ENCODE measurements around the gene APMAP. TPM values are rescaled to one million over a fixed set of nuclear protein-coding genes. Genes with fewer than 3 reads are reported as not detected.

APMAP gene
- total and polyA plus RNA-seq, 10 of the 15 experiments (the other 5 are each of a cell fraction or from before 2014, with no cell fraction given): 12.1 to 60.2 (median 32.7) TPM

- POLR2A ChIA-PET: interaction anchor here (0.5 kb wide), 1 partner anchor 248 kb away, joined by 3 read pairs; no protein-coding TSS in a partner anchor
- TF ChIP-seq PAX5 (IDR thresholded peaks at IDR 0.05; ENCODE audit: borderline replicate concordance, low read depth, low read length): no peak
- TF ChIP-seq YBX1 (IDR thresholded peaks at IDR 0.05): no peak
- no peak for TF ChIP-seq PAX8 (IDR thresholded peaks at IDR 0.05)
- TF ChIP-seq MLLT1 (IDR thresholded peaks at IDR 0.05): no peak
- TF ChIP-seq POU2F2 (IDR thresholded peaks at IDR 0.05; ENCODE audit: borderline replicate concordance, low read depth, low read length): no peak
- no peak for TF ChIP-seq CUX1 (IDR thresholded peaks at IDR 0.05; ENCODE audit: insufficient replicate concordance, low read depth, low read length)
- TF ChIP-seq E2F4 (IDR thresholded peaks at IDR 0.05; ENCODE audit: low read depth, low read length): no peak
- TF ChIP-seq POLR2AphosphoS5 (IDR thresholded peaks at IDR 0.05; ENCODE audit: low read length): no peak
- no peak for TF ChIP-seq HSF1 (IDR thresholded peaks at IDR 0.05; ENCODE audit: low read depth, low read length)
- TF ChIP-seq TAF1 (IDR thresholded peaks at IDR 0.05; ENCODE audit: borderline replicate concordance, low read depth, low read length): no peak
- no peak for TF ChIP-seq SUZ12 (IDR thresholded peaks at IDR 0.05; ENCODE audit: unreplicated experiment)
- no peak for TF ChIP-seq IKZF1 (conservative IDR thresholded peaks at IDR 0.05)
- no peak for TF ChIP-seq ETV6 (conservative IDR thresholded peaks at IDR 0.05 in 1 of 2, IDR thresholded peaks at IDR 0.05 in 1 of 2; ENCODE audit: borderline replicate concordance in 1 of 2, low read depth in 1 of 2)
- no peak for TF ChIP-seq SRF (IDR thresholded peaks at IDR 0.05; ENCODE audit: low read depth in 2 of 2, low read length in 2 of 2)
- Histone ChIP-seq H3K27ac (ENCODE audit: control insufficient read depth, insufficient read depth) (no peak overlapping the region), H3K36me3 (ENCODE audit: control insufficient read depth in 2 of 2, insufficient read depth in 2 of 2, low read length in 1 of 2) (peaks cover 9 to 11% of the 10 kb centered on the region in 2 experiments; a peak in 3 of 4 replicates), H3K9ac (ENCODE audit: control insufficient read depth, insufficient read depth, low read length) (no peak overlapping the region), H3K27me3 (replicated peaks in 1 of 2; ENCODE audit: control insufficient read depth in 2 of 2, insufficient read depth in 2 of 2, low read length in 1 of 2) (no peaks in the 10 kb centered on the region), H3K9me3 (replicated peaks; ENCODE audit: control insufficient read depth, insufficient read depth, low read length) (no peaks in the 10 kb centered on the region), H3K4me2 (ENCODE audit: control insufficient read depth, insufficient read depth) (no peak overlapping the region), H3K4me3 (no peak overlapping the region), H3K79me2 (ENCODE audit: control insufficient read depth, insufficient read depth, low read length) (no peaks in the 10 kb centered on the region), H4K20me1 (ENCODE audit: control insufficient read depth, insufficient read depth) (no peaks in the 10 kb centered on the region), H3K4me1 (ENCODE audit: control insufficient read depth, insufficient read depth, low read length) (no peaks in the 10 kb centered on the region; the same call in 1 of the 2 replicates), H2AFZ (ENCODE audit: control insufficient read depth, low read depth, low read length) (no peak overlapping the region)
- 94% methylated on average over 14 of the region's 14 CpGs for WGBS (ENCODE audit: insufficient coverage, insufficient replicate concordance, low lambda C conversion rate, missing lambda C conversion rate)
- SMC1A ChIA-PET (ENCODE audit: uncharacterized antibody, unreplicated experiment): no interaction called here
- DNase-seq (ENCODE audit: low read depth, low spot score) (no peak), ATAC-seq (no peak), FAIRE-seq (no peak)
- in situ Hi-C loops (cut with MboI) (no loop called here), intact Hi-C loops (cut with micrococcal nuclease; ENCODE audit: unreplicated experiment) (no loop called here)
- CTCF ChIA-PET: interaction anchor here (1.0 kb wide), 1 partner anchor 48 kb away, joined by 5 read pairs; no protein-coding TSS in a partner anchor
- BruUV-seq (replicated peaks): no TSS peak
- RAD21 ChIA-PET (ENCODE audit: unreplicated experiment): no interaction called here
Observed at GRCh38 chr20:25017257-25017803, 24.8 kb upstream of the APMAP start.
